Suprapubic skin (tissue), 4 donors: ENCODE measurements around the gene ALG10. TPM values are rescaled to one million over a fixed set of nuclear protein-coding genes. Genes with fewer than 3 reads are reported as not detected.
"Not testable (repeated sequence)": the region's sequence is repeated elsewhere in the genome, so short reads cannot be mapped to it uniquely, and the experiment has no call there.

Experiments
- DNase-seq, 2 donors: peaks; one replicate each; pipeline ENCODE4 v3.0.0-alpha.2; 2019; ENCODE audit warnings: low spot score in 2 of 2
- H3K27ac ChIP-seq: fragments of 200-600 bp; sonication (generic); one replicate; pipeline ENCODE4 v1.5.1; 2019
- H3K27me3 ChIP-seq: fragments of 200-600 bp; sonication (generic); one replicate; pipeline ENCODE4 v1.5.1; 2019
- H3K36me3 ChIP-seq: fragments of 200-600 bp; sonication (generic); one replicate; pipeline ENCODE4 v1.5.1; 2019
- H3K4me1 ChIP-seq: fragments of 200-600 bp; sonication (generic); one replicate; pipeline ENCODE4 v1.5.1; 2019
- H3K4me3 ChIP-seq: fragments of 200-600 bp; sonication (generic); one replicate; pipeline ENCODE4 v1.5.1; 2019; ENCODE audit warnings: mild to moderate bottlenecking
- H3K9me3 ChIP-seq: fragments of 200-600 bp; sonication (generic); one replicate; pipeline ENCODE4 v1.5.1; 2019
- EP300 ChIP-seq: sonication (generic); formaldehyde crosslinking; IDR thresholded peaks from one replicate; pipeline ENCODE4 v1.6.1; 2017; ENCODE audit warnings: antibody characterized with exemption
- POLR2A ChIP-seq, 2 donors: fragments of 450-650 bp; IDR thresholded peaks; one replicate each; pipeline ENCODE4 v1.6.1; 2017; ENCODE audit warnings: antibody characterized with exemption in 2 of 2, mild to moderate bottlenecking in 2 of 2, moderate library complexity in 2 of 2
- POLR2AphosphoS5 ChIP-seq, 3 donors: sonication (generic); formaldehyde crosslinking; IDR thresholded peaks; one replicate each; pipeline ENCODE4 v1.6.1; 2017; ENCODE audit warnings: antibody characterized with exemption in 3 of 3
- whole genome bisulfite sequencing: methylation state at CpG from one replicate; pipeline ENCODE4 v1.1.5; 2018; 5-methylcytosine and 5-hydroxymethylcytosine counted together
- total RNA-seq, 4 donors: library from RNA; depleted of rRNA; stranded (reverse); fragments of >200 nt; gene quantifications; one replicate each; pipeline ENCODE4 v1.1.0, GENCODE V29; 2016
- TF ChIP-seq, protein P1 (sequence below), 2 donors: fragments of 200-600 bp in 1 of 2; fragments of 450-650 bp in 1 of 2; sonication (generic) in 1 of 2; IDR thresholded peaks; one replicate each; pipeline ENCODE4 v1.5.1; 2016 to 2019; ENCODE audit warnings: antibody characterized with exemption in 2 of 2, mild to moderate bottlenecking in 1 of 2, moderate library complexity in 1 of 2

The ALG10 gene
- 10 to 100 TPM in 3 of 4 donors, 1 to 10 TPM in 1; 5.7 to 21.6 (median 14.9) TPM for total RNA-seq

GRCh38 chr12:34022079-34022830 lies at the start of gene ALG10:
Gene ALG10, plus strand, starts transcription at chr12:34022496. Its CDS starts 104 bp downstream, at chr12:34022600.
- Histone ChIP-seq H3K27ac (peak within 1 kb of the TSS; percentile 64), H3K36me3 (no peaks in the 10 kb centered on the region), H3K27me3 (no peaks in the 10 kb centered on the region), H3K4me3 (peak within 1 kb of the TSS; percentile 56), H3K4me1 (peaks cover 21% of the 10 kb centered on the region), H3K9me3 (no peaks in the 10 kb centered on the region)
- WGBS, result under 1% methylated on average over 38 of the region's 44 CpGs
- peak; percentile 98 to 99 for DNase-seq
- TF ChIP-seq POLR2A (IDR thresholded peaks at IDR 0.05) (peak in 1 of 2 donors; percentile 39), POLR2AphosphoS5 (IDR thresholded peaks at IDR 0.05) (peak in 2 of 3 donors; percentile 49 to 88), EP300 (no peak)
- TF ChIP-seq, protein P1, sequence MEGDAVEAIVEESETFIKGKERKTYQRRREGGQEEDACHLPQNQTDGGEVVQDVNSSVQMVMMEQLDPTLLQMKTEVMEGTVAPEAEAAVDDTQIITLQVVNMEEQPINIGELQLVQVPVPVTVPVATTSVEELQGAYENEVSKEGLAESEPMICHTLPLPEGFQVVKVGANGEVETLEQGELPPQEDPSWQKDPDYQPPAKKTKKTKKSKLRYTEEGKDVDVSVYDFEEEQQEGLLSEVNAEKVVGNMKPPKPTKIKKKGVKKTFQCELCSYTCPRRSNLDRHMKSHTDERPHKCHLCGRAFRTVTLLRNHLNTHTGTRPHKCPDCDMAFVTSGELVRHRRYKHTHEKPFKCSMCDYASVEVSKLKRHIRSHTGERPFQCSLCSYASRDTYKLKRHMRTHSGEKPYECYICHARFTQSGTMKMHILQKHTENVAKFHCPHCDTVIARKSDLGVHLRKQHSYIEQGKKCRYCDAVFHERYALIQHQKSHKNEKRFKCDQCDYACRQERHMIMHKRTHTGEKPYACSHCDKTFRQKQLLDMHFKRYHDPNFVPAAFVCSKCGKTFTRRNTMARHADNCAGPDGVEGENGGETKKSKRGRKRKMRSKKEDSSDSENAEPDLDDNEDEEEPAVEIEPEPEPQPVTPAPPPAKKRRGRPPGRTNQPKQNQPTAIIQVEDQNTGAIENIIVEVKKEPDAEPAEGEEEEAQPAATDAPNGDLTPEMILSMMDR (IDR thresholded peaks at IDR 0.05), result peak; percentile 65 to 78

GRCh38 chr12:33972884-33973283 lies 49.4 kb upstream of the ALG10 start:
- H3K4me1 ChIP-seq, H3K36me3 ChIP-seq: not testable (repeated sequence)
- 88% methylated on average over 5 of the region's 5 CpGs for WGBS

DNA sequence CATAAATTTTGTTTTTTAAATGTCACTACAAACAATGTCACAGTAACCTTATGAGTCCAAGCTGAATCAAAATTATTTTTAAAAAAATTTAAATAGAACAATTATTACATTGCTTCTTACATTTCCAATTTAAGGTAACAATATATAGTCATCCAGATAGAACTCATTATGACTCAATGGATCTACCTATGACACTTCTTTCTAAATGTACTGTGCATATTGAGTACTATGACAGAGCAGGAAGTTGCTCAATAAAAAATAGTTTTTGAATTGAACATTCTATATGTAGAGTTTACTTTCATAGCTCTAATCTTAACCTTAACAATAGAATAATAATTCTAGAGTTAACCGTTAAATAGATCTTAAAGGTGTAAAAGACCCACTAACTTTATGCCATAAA lies 44.4 kb upstream of the ALG10 start:
- Histone ChIP-seq H3K4me3 (no peak overlapping the region), H3K36me3 (no peaks in the 10 kb centered on the region), H3K9me3 (no peaks in the 10 kb centered on the region), H3K27ac (no peak overlapping the region), H3K27me3 (no peaks in the 10 kb centered on the region), H3K4me1 (no peaks in the 10 kb centered on the region)
- WGBS, result 92% methylated on average over 1 of the region's 1 CpG
- DNase-seq, result no peak
- TF ChIP-seq, protein P1 (IDR thresholded peaks at IDR 0.05), result no peak
- TF ChIP-seq POLR2AphosphoS5 (IDR thresholded peaks at IDR 0.05) (no peak), POLR2A (IDR thresholded peaks at IDR 0.05) (no peak), EP300 (no peak)

More at GRCh38 chr12:33972884-33973283, 49.4 kb upstream of the ALG10 start:
- DNase-seq, H3K27ac ChIP-seq, H3K4me3 ChIP-seq, H3K27me3 ChIP-seq, H3K9me3 ChIP-seq: not testable (repeated sequence)

DNA sequence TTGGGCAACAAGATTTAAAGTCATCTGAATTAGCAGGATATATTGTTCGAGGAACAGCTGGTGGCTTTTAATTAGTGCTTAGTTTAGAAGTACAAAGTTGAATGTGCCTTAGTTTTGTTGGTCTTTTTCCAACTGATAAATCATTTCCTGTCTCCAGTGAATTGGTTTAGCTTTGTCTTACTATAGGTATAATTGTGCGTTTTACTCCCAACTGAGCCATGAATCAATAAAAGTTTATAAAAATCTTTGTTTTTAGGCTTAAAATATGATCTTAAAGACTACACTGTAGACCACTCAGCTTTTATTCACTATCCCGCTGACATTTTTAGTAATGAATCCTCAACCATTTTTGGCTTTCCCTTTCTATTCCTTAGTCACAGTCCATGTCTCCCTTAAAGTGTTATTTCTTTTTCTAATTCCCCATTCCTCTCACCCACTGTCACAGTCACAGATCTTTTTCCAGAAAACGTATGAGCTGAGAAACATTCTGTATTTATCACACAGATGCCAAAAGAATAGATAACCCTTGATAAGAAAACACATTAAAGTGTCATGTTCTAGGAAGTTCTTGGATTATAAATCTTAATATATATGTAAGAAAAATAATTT lies 34.0 kb upstream of the ALG10 start:
- no peak for DNase-seq
- no peak for TF ChIP-seq POLR2AphosphoS5 (IDR thresholded peaks at IDR 0.05)
- TF ChIP-seq, protein P1 (IDR thresholded peaks at IDR 0.05), result no peak
- TF ChIP-seq POLR2A (IDR thresholded peaks at IDR 0.05), result no peak
- no peak for TF ChIP-seq EP300

DNA sequence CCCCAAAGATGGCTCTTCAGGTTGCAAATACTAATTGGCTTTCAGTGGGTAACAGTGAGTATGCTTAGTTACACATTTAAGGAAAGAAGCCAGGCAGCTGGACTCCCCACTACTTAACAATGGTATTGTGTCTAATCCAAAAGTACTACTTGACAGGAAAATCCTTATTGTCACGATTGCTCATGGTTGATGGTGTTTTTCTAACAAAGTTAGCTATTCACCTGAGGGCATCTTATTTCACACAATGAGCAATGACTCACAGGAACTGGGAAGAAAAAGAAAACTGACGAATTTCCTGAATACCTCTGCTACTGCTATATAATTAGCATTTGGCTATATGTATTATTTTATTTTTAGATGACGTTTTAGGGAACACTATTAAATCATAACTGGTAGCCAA lies 33.4 kb upstream of the ALG10 start:
- WGBS, result 34% methylated on average over 3 of the region's 3 CpGs

More for the DNA sequence above, 34.0 kb upstream of the ALG10 start:
- Histone ChIP-seq H3K4me1 (no peaks in the 10 kb centered on the region), H3K27ac (no peak overlapping the region), H3K27me3 (no peaks in the 10 kb centered on the region), H3K36me3 (no peaks in the 10 kb centered on the region), H3K9me3 (no peaks in the 10 kb centered on the region), H3K4me3 (no peak overlapping the region)
- 42% methylated on average over 4 of the region's 4 CpGs for WGBS

More for the DNA sequence above, 33.4 kb upstream of the ALG10 start:
- TF ChIP-seq EP300, result no peak
- no peak for TF ChIP-seq POLR2AphosphoS5 (IDR thresholded peaks at IDR 0.05)
- no peak for TF ChIP-seq POLR2A (IDR thresholded peaks at IDR 0.05)
- TF ChIP-seq, protein P1 (IDR thresholded peaks at IDR 0.05), result no peak
- Histone ChIP-seq H3K27ac (no peak overlapping the region), H3K36me3 (no peaks in the 10 kb centered on the region), H3K4me3 (no peak overlapping the region), H3K9me3 (no peaks in the 10 kb centered on the region), H3K4me1 (no peaks in the 10 kb centered on the region), H3K27me3 (no peaks in the 10 kb centered on the region)
- no peak for DNase-seq
